ENCODE results near the gene ERC2. TPM values are rescaled to one million over a fixed set of nuclear protein-coding genes. Genes with fewer than 3 reads are reported as not detected.

Gene ERC2
- total and polyA plus RNA-seq, 7 donors: 0.52 to 5.7 (median 1.2) TPM; not detected in 2

GRCh38 chr3:55549177-55549576, 919.1 kb downstream of the ERC2 start:
- Histone ChIP-seq H3K9me3 (no peaks in the 10 kb centered on the region), H3K27ac (no peak overlapping the region), H3K4me3 (no peak overlapping the region), H3K27me3 (no peaks in the 10 kb centered on the region), H3K36me3 (no peaks in the 10 kb centered on the region), H3K4me1 (peaks cover 0 to 4% (median 0%) of the 10 kb centered on the region in 4 donors)
- DNase-seq: no peak
- 81 to 86% methylated on average over 6 of the region's 6 CpGs for WGBS, 2 donors
- TF ChIP-seq POLR2AphosphoS5 (IDR thresholded peaks at IDR 0.05) (no peak), POLR2A (IDR thresholded peaks at IDR 0.05) (no peak), EP300 (IDR thresholded peaks at IDR 0.05) (no peak)
- TF ChIP-seq, protein P1, sequence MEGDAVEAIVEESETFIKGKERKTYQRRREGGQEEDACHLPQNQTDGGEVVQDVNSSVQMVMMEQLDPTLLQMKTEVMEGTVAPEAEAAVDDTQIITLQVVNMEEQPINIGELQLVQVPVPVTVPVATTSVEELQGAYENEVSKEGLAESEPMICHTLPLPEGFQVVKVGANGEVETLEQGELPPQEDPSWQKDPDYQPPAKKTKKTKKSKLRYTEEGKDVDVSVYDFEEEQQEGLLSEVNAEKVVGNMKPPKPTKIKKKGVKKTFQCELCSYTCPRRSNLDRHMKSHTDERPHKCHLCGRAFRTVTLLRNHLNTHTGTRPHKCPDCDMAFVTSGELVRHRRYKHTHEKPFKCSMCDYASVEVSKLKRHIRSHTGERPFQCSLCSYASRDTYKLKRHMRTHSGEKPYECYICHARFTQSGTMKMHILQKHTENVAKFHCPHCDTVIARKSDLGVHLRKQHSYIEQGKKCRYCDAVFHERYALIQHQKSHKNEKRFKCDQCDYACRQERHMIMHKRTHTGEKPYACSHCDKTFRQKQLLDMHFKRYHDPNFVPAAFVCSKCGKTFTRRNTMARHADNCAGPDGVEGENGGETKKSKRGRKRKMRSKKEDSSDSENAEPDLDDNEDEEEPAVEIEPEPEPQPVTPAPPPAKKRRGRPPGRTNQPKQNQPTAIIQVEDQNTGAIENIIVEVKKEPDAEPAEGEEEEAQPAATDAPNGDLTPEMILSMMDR (IDR thresholded peaks at IDR 0.05): no peak
- intact Hi-C loops (cut with DNase I): no loop called here

DNA sequence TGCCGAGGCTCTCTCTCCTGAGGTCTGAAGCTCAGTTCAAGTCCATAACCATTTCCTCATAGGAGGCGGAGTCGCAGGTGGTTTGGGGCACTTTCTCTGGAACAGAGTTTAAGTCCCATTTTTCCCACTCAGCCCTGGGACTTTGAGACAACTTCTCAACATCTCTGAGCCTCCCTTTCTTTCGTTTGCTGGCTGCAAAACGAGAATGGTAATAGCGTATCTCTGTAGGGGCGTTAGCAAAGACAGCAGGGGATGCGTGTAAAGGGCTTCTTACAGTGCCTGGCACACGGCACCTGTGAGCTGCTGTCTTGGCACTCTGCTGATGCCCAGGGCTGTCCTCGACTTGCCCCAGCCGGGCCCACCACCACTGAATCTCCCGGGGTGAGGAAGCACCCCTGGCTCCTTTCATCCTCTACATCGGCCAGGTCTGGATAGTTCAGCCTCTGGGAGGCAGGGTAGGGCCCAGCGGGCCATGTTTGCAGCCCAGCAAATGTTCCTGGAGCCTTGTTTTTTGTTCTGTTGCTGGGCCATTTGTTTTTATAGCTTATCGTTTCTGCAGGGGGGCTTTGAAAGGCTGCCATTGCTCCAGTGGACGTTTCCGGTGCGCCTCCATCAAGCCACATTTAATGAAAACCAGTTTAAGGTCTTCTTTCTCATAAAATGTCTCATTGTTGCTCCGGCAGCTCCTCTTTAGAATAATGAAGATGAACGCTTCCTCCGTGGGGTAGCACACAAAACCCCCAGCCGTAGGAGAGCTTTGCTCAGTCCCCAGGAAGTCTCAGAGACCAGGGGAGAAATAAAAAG, 921.2 kb downstream of the ERC2 start:
- Histone ChIP-seq H3K9me3 (no peaks in the 10 kb centered on the region), H3K27ac (no peak overlapping the region), H3K4me1 (peaks cover 0 to 1% (median 0%) of the 10 kb centered on the region in 4 donors), H3K27me3 (no peaks in the 10 kb centered on the region), H3K36me3 (no peaks in the 10 kb centered on the region), H3K4me3 (no peak overlapping the region)
- intact Hi-C loops (cut with DNase I): no loop called here
- TF ChIP-seq POLR2A (IDR thresholded peaks at IDR 0.05): no peak
- DNase-seq: no peak
- WGBS, 2 donors: 87 to 89% methylated on average over 22 of the region's 22 CpGs

DNA sequence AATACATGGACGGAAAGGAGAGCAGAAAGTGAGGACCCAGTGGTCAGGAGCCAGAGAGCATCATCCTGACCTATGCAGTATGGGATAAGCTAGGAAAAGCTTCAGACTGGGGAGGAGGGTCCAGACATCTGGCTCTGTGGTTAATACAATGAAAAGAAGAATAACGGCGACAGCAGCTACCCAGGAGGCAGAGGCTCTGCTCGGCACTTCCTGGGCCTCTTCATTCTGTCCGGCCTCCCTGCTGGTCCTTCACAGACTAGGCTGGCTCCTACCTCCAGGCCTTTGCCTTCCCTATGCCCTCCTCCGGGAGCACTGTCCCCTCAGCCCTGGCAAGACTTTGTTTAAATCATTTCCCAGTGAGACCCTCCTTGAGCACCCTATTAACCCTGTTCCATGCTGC, 922.3 kb downstream of the ERC2 start:
- DNase-seq: no peak
- H3K27me3 ChIP-seq: no peaks in the 10 kb centered on the region
- no peak overlapping the region for H3K27ac ChIP-seq
- no peaks in the 10 kb centered on the region for H3K36me3 ChIP-seq
- intact Hi-C loops (cut with DNase I): no loop called here
- 85 to 93% methylated on average over 6 of the region's 6 CpGs for WGBS, 2 donors
- no peak overlapping the region for H3K4me3 ChIP-seq
- TF ChIP-seq EP300 (IDR thresholded peaks at IDR 0.05): no peak
- no peak for TF ChIP-seq POLR2AphosphoS5 (IDR thresholded peaks at IDR 0.05)
- TF ChIP-seq POLR2A (IDR thresholded peaks at IDR 0.05): no peak
- TF ChIP-seq, protein P1 (IDR thresholded peaks at IDR 0.05): no peak
- H3K4me1 ChIP-seq: no peaks in the 10 kb centered on the region
- no peaks in the 10 kb centered on the region for H3K9me3 ChIP-seq

- 58 to 81% methylated on average over 3 of the region's 3 CpGs for WGBS, 2 donors
These were observed 924.0 kb downstream of the ERC2 start for GRCh38 chr3:55544219-55544618.

DNA sequence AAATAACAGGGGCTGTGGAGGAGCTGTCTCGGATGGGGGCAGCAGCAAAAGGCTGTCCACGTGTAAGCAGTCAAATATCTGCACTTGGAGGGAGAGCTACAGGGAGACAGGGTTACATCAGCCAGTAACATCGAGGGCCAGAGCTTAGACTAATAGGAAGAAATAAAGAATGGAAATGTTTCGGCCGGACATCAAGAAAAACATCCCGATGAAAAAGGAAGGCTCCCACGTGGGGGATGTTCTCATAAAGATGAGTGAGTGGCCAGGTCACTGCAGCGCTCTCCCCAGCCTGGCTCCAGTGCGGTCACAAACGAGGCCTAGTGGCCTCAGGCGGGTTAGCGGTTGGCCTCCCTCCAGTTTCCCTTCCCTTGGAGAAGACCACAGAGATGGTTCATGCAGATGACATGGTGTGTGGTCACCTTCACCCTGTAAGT, 925.1 kb downstream of the ERC2 start:
- DNase-seq: no peak
- no peak for TF ChIP-seq POLR2A (IDR thresholded peaks at IDR 0.05)
- no peak for TF ChIP-seq EP300 (IDR thresholded peaks at IDR 0.05)
- no peak for TF ChIP-seq POLR2AphosphoS5 (IDR thresholded peaks at IDR 0.05)
- TF ChIP-seq, protein P1 (IDR thresholded peaks at IDR 0.05): no peak
- 89 to 91% methylated on average over 12 of the region's 12 CpGs for WGBS, 2 donors
- Histone ChIP-seq H3K4me3 (no peak overlapping the region), H3K36me3 (no peaks in the 10 kb centered on the region), H3K9me3 (no peaks in the 10 kb centered on the region), H3K27me3 (no peaks in the 10 kb centered on the region), H3K4me1 (no peaks in the 10 kb centered on the region), H3K27ac (no peak overlapping the region)
- intact Hi-C loops (cut with DNase I): no loop called here

More at GRCh38 chr3:55544219-55544618, 924.0 kb downstream of the ERC2 start:
- H3K27me3 ChIP-seq: no peaks in the 10 kb centered on the region
- TF ChIP-seq, protein P1 (IDR thresholded peaks at IDR 0.05): no peak
- H3K9me3 ChIP-seq: no peaks in the 10 kb centered on the region
- H3K27ac ChIP-seq: no peak overlapping the region
- DNase-seq: no peak
- no peak overlapping the region for H3K4me3 ChIP-seq
- H3K4me1 ChIP-seq: no peaks in the 10 kb centered on the region
- H3K36me3 ChIP-seq: no peaks in the 10 kb centered on the region
- intact Hi-C loops (cut with DNase I): no loop called here
